Pancreas (tissue), 10 donors: ENCODE results near the gene SGCA. TPM values are rescaled to one million over a fixed set of nuclear protein-coding genes. Genes with fewer than 3 reads are reported as not detected.

ENCODE experiments used
- ATAC-seq, 4 donors: fragments of 200-7000 bp; cut with Tn5 transposase; one replicate each; pipeline versions ENCODE4 v1.8.0 to v1.9.1; 2020; ENCODE audit warnings: mild to moderate bottlenecking in 4 of 4, moderate library complexity in 4 of 4
- DNase-seq, 6 donors: peaks; one replicate each; pipeline ENCODE4 v3.0.0-alpha.2; 2020
- FAIRE-seq: peaks from 2 replicates; lab custom pipeline; 2012; peaks lifted over from hg19 to GRCh38; lab: Jason Lieb, UNC
- H3K27ac ChIP-seq, 4 donors: fragments of 200-600 bp; sonication (generic); 1 replicate in 3 of 4; 2 replicates in 1 of 4; pipeline versions ENCODE4 v1.5.0 to v1.8.0; 2020
- H3K27me3 ChIP-seq, 4 donors: fragments of 200-600 bp; one replicate each; pipeline ENCODE4 v1.8.0; 2021
- H3K36me3 ChIP-seq, 3 donors: fragments of 200-600 bp; sonication (generic) in 1 of 3; one replicate each; pipeline versions ENCODE4 v1.5.0 to v1.8.0; 2020 to 2021
- H3K4me1 ChIP-seq, 3 donors: fragments of 200-600 bp; one replicate each; pipeline ENCODE4 v1.8.0; 2021
- H3K4me3 ChIP-seq, 4 donors: fragments of 200-600 bp; sonication (generic) in 2 of 4; one replicate each; pipeline versions ENCODE4 v1.5.0 to v1.8.0; 2020 to 2021
- H3K9me3 ChIP-seq, 4 donors: fragments of 200-600 bp; one replicate each; pipeline ENCODE4 v1.8.0; 2021
- WGBS, 2 donors: extraction: QIAGEN DNeasy Blood & Tissue Kit; methylation state at CpG; one replicate each; pipeline ENCODE4 v1.1.7; 2013; 5-methylcytosine and 5-hydroxymethylcytosine counted together
- intact Hi-C, 3 donors: fragments of 100-400 bp; cut with DNase I; formaldehyde crosslinking; loops; one replicate each; pipeline versions ENCODE4 v1.11.1 to v1.14.2; 2022
- polyA plus RNA-seq, 2 donors: library from polyadenylated mRNA; stranded (reverse); fragments of 200-250 nt; gene quantifications; one replicate each; pipeline ENCODE4 v1.2.3, GENCODE V29; 2013
- total RNA-seq, 6 donors: library from RNA; stranded (reverse); fragmentation: NEBNext Ultra II Directional in 4 of 6; extraction: Animal tissue kit (Norgen Biotek cat#: 25700) in 4 of 6; gene quantifications; one replicate each; pipeline versions ENCODE4 v1.2.1 to v1.2.4, GENCODE V29; 2021 to 2023
- TF ChIP-seq, protein P1 (sequence below), 4 donors: fragments of 200-600 bp; sonication (generic) in 3 of 4; IDR thresholded peaks; one replicate each; pipeline versions ENCODE4 v1.5.0 to v1.8.0; 2021; ENCODE audit warnings: antibody characterized with exemption in 4 of 4
- donor health status: healthy with polysubstance abuse.
- donor health status: DM: no; HTN: no; CAD: no; lungs with moderate emphysema.
- donor health status: DM: no; HTN: no; CAD: no.
- donor health status: control.
- donor health status: control.
- donor health status: Bipolar disorder and iron deficiency.
- donor health status: DM: yes; HTN: yes; CAD: no.
- donor health status: DM: no; HTN: no; CAD: no.
- donor health status: DM: no; HTN: no; CAD: no.
- donor health status: DM: yes; HTN: yes; CAD: no.

Gene SGCA
- total and polyA plus RNA-seq, 8 donors = 0.31 to 3.0 (median 1.1) TPM; not detected in 3

DNA sequence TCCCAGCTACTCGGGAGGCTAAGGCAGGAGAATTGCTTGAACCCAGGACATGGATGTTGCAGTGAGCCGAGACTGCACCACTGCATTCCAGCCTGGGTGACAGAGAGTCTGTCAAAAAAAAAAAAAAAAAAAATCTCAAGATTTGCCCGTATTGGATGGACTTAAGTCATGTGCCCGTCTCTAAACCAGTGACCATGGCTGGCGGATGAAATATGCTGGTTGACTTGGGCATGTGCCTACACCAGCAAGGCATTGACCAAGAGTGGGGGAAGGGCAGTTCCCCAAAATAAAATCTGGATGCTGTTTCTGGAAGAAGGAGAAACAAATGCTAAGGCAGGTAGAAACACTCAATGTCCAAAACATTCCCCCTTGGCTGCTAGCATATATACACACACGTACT is 57.1 kb downstream of the SGCA start:
- no peak for FAIRE-seq
- ATAC-seq = no peak
- WGBS, 2 donors = 77 to 93% methylated on average over 6 of the region's 6 CpGs

More for the DNA sequence above, 57.1 kb downstream of the SGCA start:
- intact Hi-C loops = no loop called here
- no peak for DNase-seq
- H3K27ac ChIP-seq = no peak overlapping the region
- TF ChIP-seq, protein P1, sequence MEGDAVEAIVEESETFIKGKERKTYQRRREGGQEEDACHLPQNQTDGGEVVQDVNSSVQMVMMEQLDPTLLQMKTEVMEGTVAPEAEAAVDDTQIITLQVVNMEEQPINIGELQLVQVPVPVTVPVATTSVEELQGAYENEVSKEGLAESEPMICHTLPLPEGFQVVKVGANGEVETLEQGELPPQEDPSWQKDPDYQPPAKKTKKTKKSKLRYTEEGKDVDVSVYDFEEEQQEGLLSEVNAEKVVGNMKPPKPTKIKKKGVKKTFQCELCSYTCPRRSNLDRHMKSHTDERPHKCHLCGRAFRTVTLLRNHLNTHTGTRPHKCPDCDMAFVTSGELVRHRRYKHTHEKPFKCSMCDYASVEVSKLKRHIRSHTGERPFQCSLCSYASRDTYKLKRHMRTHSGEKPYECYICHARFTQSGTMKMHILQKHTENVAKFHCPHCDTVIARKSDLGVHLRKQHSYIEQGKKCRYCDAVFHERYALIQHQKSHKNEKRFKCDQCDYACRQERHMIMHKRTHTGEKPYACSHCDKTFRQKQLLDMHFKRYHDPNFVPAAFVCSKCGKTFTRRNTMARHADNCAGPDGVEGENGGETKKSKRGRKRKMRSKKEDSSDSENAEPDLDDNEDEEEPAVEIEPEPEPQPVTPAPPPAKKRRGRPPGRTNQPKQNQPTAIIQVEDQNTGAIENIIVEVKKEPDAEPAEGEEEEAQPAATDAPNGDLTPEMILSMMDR (IDR thresholded peaks at IDR 0.05) = no peak
- H3K36me3 ChIP-seq = no peaks in the 10 kb centered on the region
- no peaks in the 10 kb centered on the region for H3K9me3 ChIP-seq
- peaks cover 0 to 4% (median 0%) of the 10 kb centered on the region in 3 donors for H3K4me1 ChIP-seq
- no peak overlapping the region for H3K4me3 ChIP-seq
- no peaks in the 10 kb centered on the region for H3K27me3 ChIP-seq

Other genes starting within 250 kb of the SGCA start
- under 1 TPM in 3 of 6 donors, not detected in 3; 0.16 to 0.23 (median 0.20) TPM for gene DLX4, start 196.8 kb upstream of the SGCA start, total RNA-seq
- gene DLX4, start 196.8 kb upstream of the SGCA start, polyA plus RNA-seq = under 1 TPM; 0.26 to 0.30 TPM
- gene DLX3, start 170.8 kb upstream of the SGCA start, total RNA-seq = under 1 TPM; 0.09 to 0.53 (median 0.24) TPM
- gene DLX3, start 170.8 kb upstream of the SGCA start, polyA plus RNA-seq = under 1 TPM; 0.33 to 0.42 TPM
- gene ITGA3, start 109.9 kb upstream of the SGCA start, total RNA-seq = 10 to 100 TPM; 16.8 to 61.2 (median 23.0) TPM
- gene ITGA3, start 109.9 kb upstream of the SGCA start, polyA plus RNA-seq = 10 to 100 TPM; 28.3 to 35.2 TPM
- 10 to 100 TPM; 15.3 to 50.0 (median 36.2) TPM for gene PDK2, start 70.7 kb upstream of the SGCA start, total RNA-seq
- 10 to 100 TPM; 26.6 to 26.8 TPM for gene PDK2, start 70.7 kb upstream of the SGCA start, polyA plus RNA-seq
- gene SAMD14, start 35.8 kb upstream of the SGCA start, total RNA-seq = under 1 TPM; 0.09 to 0.90 (median 0.33) TPM
- gene SAMD14, start 35.8 kb upstream of the SGCA start, polyA plus RNA-seq = 1 to 10 TPM in 1 of 2 donors, under 1 TPM in 1; 0.80 to 1.3 TPM
- gene PPP1R9B, start 15.3 kb upstream of the SGCA start, total RNA-seq = 10 to 100 TPM; 13.5 to 34.6 (median 17.7) TPM
- 10 to 100 TPM; 14.3 to 29.2 TPM for gene PPP1R9B, start 15.3 kb upstream of the SGCA start, polyA plus RNA-seq
- gene COL1A1, start 35.6 kb downstream of the SGCA start, total RNA-seq = 100 to 1,000 TPM in 2 of 6 donors, 10 to 100 TPM in 3, 1 to 10 TPM in 1; 9.0 to 875 (median 36.6) TPM
- 10 to 100 TPM; 10.4 to 22.2 TPM for gene COL1A1, start 35.6 kb downstream of the SGCA start, polyA plus RNA-seq
- gene TMEM92, start 108.5 kb downstream of the SGCA start, total RNA-seq = under 1 TPM; 0.12 to 1.00 (median 0.40) TPM
- gene TMEM92, start 108.5 kb downstream of the SGCA start, polyA plus RNA-seq = under 1 TPM; 0.11 to 0.14 TPM
- gene XYLT2, start 180.1 kb downstream of the SGCA start, total RNA-seq = 10 to 100 TPM in 5 of 6 donors, 1 to 10 TPM in 1; 9.8 to 15.0 (median 11.7) TPM
- 10 to 100 TPM; 15.2 to 15.5 TPM for gene XYLT2, start 180.1 kb downstream of the SGCA start, polyA plus RNA-seq
- 10 to 100 TPM; 19.6 to 29.1 (median 23.9) TPM for gene MRPL27, start 207.2 kb downstream of the SGCA start, total RNA-seq
- 10 to 100 TPM; 84.5 to 89.0 TPM for gene MRPL27, start 207.2 kb downstream of the SGCA start, polyA plus RNA-seq
- under 1 TPM in 4 of 6 donors, not detected in 2; 0.19 to 0.94 (median 0.29) TPM for gene EME1, start 207.2 kb downstream of the SGCA start, total RNA-seq
- under 1 TPM; 0.45 to 0.46 TPM for gene EME1, start 207.2 kb downstream of the SGCA start, polyA plus RNA-seq
- gene LRRC59, start 231.5 kb downstream of the SGCA start, total RNA-seq = 100 to 1,000 TPM in 1 of 6 donors, 10 to 100 TPM in 5; 66.7 to 114 (median 74.2) TPM
- 10 to 100 TPM; 29.3 to 33.0 TPM for gene LRRC59, start 231.5 kb downstream of the SGCA start, polyA plus RNA-seq